GM12865 (cell line): ENCODE measurements around the gene MAML3.

Experiments
- DNase-seq: peaks from one replicate; pipeline ENCODE4 v3.0.0; 2010; ENCODE audit warnings: low read depth
- H3K4me3 ChIP-seq: 2 replicates; pipeline ENCODE4 v1.5.1; 2011; ENCODE audit warnings: mild to moderate bottlenecking, low read depth, low read length, control low read depth
- TF ChIP-seq, protein P1 (sequence below): IDR thresholded peaks from 2 replicates; pipeline ENCODE4 v1.5.1; 2011; ENCODE audit warnings: low read length, control low read depth, low read depth, inconsistent platforms; ENCODE audit not compliant: insufficient read depth; ENCODE audit errors: missing control alignments

MAML3 gene

GRCh38 chr4:139674875-139675550 is 479.0 kb downstream of the MAML3 start:
- peak; percentile 16 for DNase-seq
- TF ChIP-seq, protein P1, sequence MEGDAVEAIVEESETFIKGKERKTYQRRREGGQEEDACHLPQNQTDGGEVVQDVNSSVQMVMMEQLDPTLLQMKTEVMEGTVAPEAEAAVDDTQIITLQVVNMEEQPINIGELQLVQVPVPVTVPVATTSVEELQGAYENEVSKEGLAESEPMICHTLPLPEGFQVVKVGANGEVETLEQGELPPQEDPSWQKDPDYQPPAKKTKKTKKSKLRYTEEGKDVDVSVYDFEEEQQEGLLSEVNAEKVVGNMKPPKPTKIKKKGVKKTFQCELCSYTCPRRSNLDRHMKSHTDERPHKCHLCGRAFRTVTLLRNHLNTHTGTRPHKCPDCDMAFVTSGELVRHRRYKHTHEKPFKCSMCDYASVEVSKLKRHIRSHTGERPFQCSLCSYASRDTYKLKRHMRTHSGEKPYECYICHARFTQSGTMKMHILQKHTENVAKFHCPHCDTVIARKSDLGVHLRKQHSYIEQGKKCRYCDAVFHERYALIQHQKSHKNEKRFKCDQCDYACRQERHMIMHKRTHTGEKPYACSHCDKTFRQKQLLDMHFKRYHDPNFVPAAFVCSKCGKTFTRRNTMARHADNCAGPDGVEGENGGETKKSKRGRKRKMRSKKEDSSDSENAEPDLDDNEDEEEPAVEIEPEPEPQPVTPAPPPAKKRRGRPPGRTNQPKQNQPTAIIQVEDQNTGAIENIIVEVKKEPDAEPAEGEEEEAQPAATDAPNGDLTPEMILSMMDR: no peak
- H3K4me3 ChIP-seq: no peak overlapping the region

GRCh38 chr4:139672732-139673131 is 481.3 kb downstream of the MAML3 start:
- no peak for DNase-seq
- TF ChIP-seq, protein P1: no peak
- H3K4me3 ChIP-seq: no peak overlapping the region

DNA sequence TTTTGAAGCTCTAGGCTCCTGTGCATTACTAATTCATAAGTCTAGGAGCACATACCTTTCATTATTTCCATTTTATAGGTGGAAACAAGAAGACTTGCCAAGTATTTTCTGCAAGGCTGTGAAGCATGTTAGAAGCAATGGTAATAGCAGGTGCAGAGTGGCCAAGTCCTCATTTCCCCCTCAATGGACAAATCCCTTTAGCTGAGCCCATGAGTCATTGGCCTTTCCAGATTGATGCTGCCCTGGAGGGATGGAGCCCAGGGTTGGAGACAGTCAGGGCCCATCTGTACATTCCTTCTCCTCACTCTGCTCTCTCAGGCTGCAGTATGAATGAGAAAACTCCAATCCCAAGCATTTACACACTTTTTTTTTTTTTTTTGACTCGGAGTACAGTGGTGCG is 481.8 kb downstream of the MAML3 start:
- H3K4me3 ChIP-seq: no peak overlapping the region
- no peak for DNase-seq

DNA sequence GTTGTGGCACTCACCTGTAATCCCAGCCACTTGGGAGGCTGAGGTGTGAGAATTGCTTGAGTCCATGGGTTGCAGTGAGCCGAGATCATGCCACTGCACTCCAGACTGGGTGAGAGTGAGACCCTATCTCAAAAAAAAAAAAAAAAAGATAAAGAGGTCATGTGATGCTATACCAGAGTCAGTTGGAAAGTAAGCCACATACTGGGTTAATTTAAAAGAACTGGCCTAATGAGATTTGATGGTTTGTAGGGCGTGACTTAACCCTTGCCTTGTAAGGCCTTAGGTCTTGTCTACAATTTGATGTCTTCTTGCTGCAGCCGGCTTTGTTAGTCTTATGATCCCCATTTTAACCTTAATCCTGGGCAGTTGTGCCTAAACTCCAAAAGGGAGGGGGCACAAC is 483.2 kb downstream of the MAML3 start:
- no peak for DNase-seq
- TF ChIP-seq, protein P1: no peak
- H3K4me3 ChIP-seq: no peak overlapping the region

More for the DNA sequence above, 481.8 kb downstream of the MAML3 start:
- TF ChIP-seq, protein P1: no peak

GRCh38 chr4:139669890-139670289 is 484.1 kb downstream of the MAML3 start:
- TF ChIP-seq, protein P1: no peak
- no peak for DNase-seq

GRCh38 chr4:139669335-139669734 is 484.6 kb downstream of the MAML3 start:
- TF ChIP-seq, protein P1: no peak
- DNase-seq: no peak

More at GRCh38 chr4:139669890-139670289, 484.1 kb downstream of the MAML3 start:
- H3K4me3 ChIP-seq: no peak overlapping the region

More at GRCh38 chr4:139669335-139669734, 484.6 kb downstream of the MAML3 start:
- no peak overlapping the region for H3K4me3 ChIP-seq
